GM12864 (cell line): Measurements from ENCODE around the gene GNB1L.

Experiments
- DNase-seq: peaks from one replicate; pipeline ENCODE4 v3.0.0-alpha.2; 2011; ENCODE audit warnings: low read depth
- H3K4me3 ChIP-seq: 2 replicates; pipeline ENCODE4 v1.5.1; 2011; ENCODE audit warnings: mild to moderate bottlenecking, low read depth, low read length, control low read depth
- CTCF ChIP-seq: IDR thresholded peaks from 2 replicates; pipeline ENCODE4 v1.5.1; 2011; ENCODE audit warnings: low read depth, mild to moderate bottlenecking, moderate library complexity, low read length, control low read depth, inconsistent platforms; ENCODE audit errors: missing control alignments

GNB1L gene

GRCh38 chr22:19854778-19855503 lies at the start of gene GNB1L, which contains the start of gene RTL10:
Gene GNB1L (minus strand): TSS chr22:19854874. CDS start chr22:19821355, 33,519 bp downstream.
Gene RTL10 (minus strand): TSS chr22:19854874. CDS start chr22:19852261, 2,613 bp downstream.
- peak within 1 kb of the TSS; percentile 99 for H3K4me3 ChIP-seq
- peak; percentile 89 for DNase-seq
- TF ChIP-seq CTCF = no peak

- H3K4me3 ChIP-seq = no peak overlapping the region
- no peak for DNase-seq
- no peak for TF ChIP-seq CTCF
Measured at GRCh38 chr22:19904174-19904856, 49.6 kb upstream of the GNB1L start.

- no peak for DNase-seq
- no peak for TF ChIP-seq CTCF
- H3K4me3 ChIP-seq = no peak overlapping the region
Measured at GRCh38 chr22:19903513-19903912, 48.8 kb upstream of the GNB1L start.

- no peak for TF ChIP-seq CTCF
- no peak overlapping the region for H3K4me3 ChIP-seq
- no peak for DNase-seq
Measured at GRCh38 chr22:19903031-19903430, 48.4 kb upstream of the GNB1L start.

GRCh38 chr22:19902245-19902715 lies 47.6 kb upstream of the GNB1L start:
- no peak for DNase-seq
- TF ChIP-seq CTCF = no peak
- H3K4me3 ChIP-seq = no peak overlapping the region

GRCh38 chr22:19901577-19902244 lies 47.0 kb upstream of the GNB1L start:
- H3K4me3 ChIP-seq = no peak overlapping the region
- no peak for TF ChIP-seq CTCF
- no peak for DNase-seq
